Activated T-helper 17 cell treated with anti-CD3 and anti-CD28 coated beads, Interleukin-2, amount 50 U/mL, for 72 hours (primary cell): Measurements from ENCODE around the gene BECN2. TPM values are rescaled to one million over a fixed set of nuclear protein-coding genes. Genes with fewer than 3 reads are reported as not detected.

Experiments
- ATAC-seq: fragments of 150-1000 bp; cut with Tn5 transposase; replicated peaks from 2 replicates; pipeline ENCODE4 v1.10.0; 2021; ENCODE audit warnings: mild to moderate bottlenecking, moderate library complexity
- H3K27ac Mint-ChIP-seq: one replicate; pipeline ENCODE4 v1.8.0; 2022; ENCODE audit warnings: mixed read lengths
- H3K27me3 Mint-ChIP-seq: one replicate; pipeline ENCODE4 v1.8.0; 2022; ENCODE audit warnings: mixed read lengths
- H3K36me3 Mint-ChIP-seq: one replicate; pipeline ENCODE4 v1.8.0; 2022; ENCODE audit warnings: low read depth, mild to moderate bottlenecking, mixed read lengths
- H3K4me1 Mint-ChIP-seq: one replicate; pipeline ENCODE4 v1.8.0; 2022; ENCODE audit warnings: mixed read lengths
- H3K4me3 Mint-ChIP-seq: one replicate; pipeline ENCODE4 v1.8.0; 2022; ENCODE audit warnings: mild to moderate bottlenecking, mixed read lengths
- H3K9me3 Mint-ChIP-seq: one replicate; pipeline ENCODE4 v1.8.0; 2022; ENCODE audit warnings: mixed read lengths
- total RNA-seq, 2 donors: library from RNA; stranded (reverse); gene quantifications; one replicate each; pipeline ENCODE4 v1.2.3, GENCODE V29; 2022

BECN2 gene
- total RNA-seq, 2 donors from 2014 or later, result not detected

DNA sequence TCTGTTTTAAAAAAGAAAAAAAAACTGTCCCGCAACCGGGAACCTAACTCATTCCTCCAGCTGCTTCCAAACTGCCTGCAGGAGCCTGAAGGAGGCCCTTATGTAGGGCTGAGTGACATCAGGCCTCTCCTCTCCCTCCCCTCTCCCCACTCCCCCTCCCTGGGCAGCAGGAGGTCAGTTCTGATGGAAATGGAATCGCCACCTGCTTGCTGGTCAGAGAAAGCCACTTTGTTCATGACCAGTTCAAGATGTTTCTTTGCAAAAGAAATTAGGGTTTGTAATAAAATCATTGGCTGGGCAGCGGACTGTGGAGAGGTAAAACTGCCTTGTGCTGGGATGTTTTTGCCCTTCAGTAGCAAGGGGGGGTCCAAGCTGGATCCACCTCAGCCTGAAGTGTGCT lies 41.5 kb downstream of the BECN2 start, which contains the start of gene MAP1LC3C:
TSS of gene MAP1LC3C (minus strand) at position 73 of the 400 bp plus-strand sequence. CDS start 90 bp downstream, outside the sequence.
- no peaks in the 10 kb centered on the region for H3K9me3 Mint-ChIP-seq
- peak within 1 kb of the TSS; percentile 43 for H3K27ac Mint-ChIP-seq
- H3K27me3 Mint-ChIP-seq, result no peaks in the 10 kb centered on the region
- no peaks in the 10 kb centered on the region for H3K4me1 Mint-ChIP-seq
- H3K36me3 Mint-ChIP-seq, result no peaks in the 10 kb centered on the region
- peak within 1 kb of the TSS; percentile 60 for H3K4me3 Mint-ChIP-seq
- ATAC-seq, result no peak

DNA sequence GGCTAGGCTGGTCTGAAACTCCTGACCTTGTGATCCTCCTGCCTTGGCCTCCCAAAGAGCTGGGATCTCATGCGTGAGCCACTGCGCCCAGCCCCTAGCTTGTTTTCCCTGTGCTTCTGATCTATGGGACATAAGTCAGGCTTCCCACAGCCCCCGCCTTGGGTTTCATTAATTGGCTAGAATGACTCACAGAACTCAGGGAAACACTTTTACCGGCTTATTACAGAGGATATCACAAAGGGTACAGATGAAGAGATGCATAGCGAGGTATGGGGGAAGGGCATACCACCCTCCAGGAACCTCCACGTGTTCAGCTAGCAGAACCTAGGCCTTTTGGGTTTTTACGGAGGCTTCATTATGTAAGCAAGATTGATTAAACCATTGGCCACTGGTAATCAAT lies 42.9 kb downstream of the BECN2 start:
- Mint-ChIP-seq H3K27ac (no peak overlapping the region), H3K9me3 (no peaks in the 10 kb centered on the region), H3K4me3 (no peak overlapping the region), H3K27me3 (no peaks in the 10 kb centered on the region), H3K4me1 (no peaks in the 10 kb centered on the region), H3K36me3 (no peaks in the 10 kb centered on the region)
- no peak for ATAC-seq

DNA sequence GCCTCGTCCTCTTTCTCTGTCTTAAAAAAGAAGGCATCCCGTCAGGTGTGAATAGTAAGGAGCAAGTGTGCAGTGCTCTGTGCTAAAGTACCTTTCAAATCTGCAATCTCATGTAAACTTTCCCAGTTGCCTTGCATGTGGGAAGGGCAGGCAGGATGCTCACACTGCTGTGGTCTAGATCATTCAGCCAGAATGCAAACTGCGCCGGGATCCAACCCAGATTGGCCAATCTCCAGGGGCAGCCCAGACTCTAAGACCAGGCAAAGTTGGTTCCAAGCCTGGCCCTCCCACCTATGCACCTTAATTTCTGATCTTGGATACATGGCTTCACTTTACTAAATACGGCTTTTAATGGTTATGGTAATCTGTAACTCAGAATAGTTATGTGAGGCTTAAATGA lies 44.5 kb downstream of the BECN2 start:
- Mint-ChIP-seq H3K4me3 (no peak overlapping the region), H3K9me3 (no peaks in the 10 kb centered on the region), H3K27ac (no peak overlapping the region), H3K4me1 (no peaks in the 10 kb centered on the region), H3K27me3 (no peaks in the 10 kb centered on the region), H3K36me3 (no peaks in the 10 kb centered on the region)
- no peak for ATAC-seq

DNA sequence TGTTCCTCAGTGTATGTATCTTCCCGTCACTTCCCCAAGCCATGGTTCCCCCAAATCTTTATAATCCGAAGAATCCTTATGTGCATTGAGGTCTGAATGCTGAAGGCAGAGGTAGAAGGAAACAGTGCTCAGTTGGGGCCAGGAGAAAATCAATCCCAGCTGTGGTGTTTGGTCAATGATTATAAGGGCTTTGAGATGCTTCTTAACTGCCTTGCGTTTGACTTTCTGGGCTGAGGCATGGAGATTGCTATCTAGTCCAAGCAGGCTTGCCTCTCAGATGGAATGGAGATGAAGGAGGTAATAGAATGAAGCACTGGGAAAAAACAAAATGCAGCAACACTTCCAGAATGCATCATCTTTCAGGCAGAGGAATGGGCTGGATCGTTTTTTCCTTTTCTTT lies 44.9 kb downstream of the BECN2 start:
- Mint-ChIP-seq H3K4me1 (no peaks in the 10 kb centered on the region), H3K36me3 (no peaks in the 10 kb centered on the region), H3K4me3 (no peak overlapping the region), H3K27ac (no peak overlapping the region), H3K9me3 (no peaks in the 10 kb centered on the region), H3K27me3 (no peaks in the 10 kb centered on the region)
- no peak for ATAC-seq

DNA sequence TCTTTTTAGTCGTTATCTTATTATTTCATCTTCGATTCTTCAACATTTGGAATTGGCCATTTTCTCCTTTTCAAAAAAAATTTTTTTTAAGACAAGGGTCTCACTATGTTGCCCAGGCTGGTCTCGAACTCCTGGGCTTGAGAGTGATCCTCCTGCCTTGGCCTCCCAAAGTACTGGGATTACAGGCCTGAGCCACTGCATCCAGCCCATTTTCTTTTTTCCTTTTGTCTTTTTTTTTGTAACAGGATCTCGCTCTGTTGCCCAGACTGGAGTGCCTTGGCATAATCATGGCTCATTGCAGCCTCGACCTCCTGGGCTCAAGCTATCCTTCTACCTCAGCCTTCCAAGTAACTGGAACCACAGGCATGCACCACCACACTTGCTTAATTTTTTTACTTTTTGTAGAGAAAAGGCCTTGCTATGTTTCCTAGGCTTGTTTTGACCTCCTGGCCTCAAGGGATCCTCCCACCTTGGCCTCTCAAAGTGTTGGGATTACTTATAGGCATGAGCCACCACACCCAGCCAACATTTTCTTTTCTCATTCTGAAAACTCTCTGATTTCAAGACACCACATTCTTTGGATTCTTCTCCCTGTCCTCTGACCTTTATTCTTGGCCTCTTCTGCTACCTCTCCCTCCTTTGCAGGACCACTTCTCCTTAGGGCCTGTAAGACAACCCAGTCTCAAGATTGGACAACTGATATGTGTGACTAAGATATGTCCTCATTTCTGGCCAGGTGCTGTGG lies 47.4 kb downstream of the BECN2 start:
- no peak for ATAC-seq
- H3K4me1 Mint-ChIP-seq, result no peaks in the 10 kb centered on the region
- H3K27ac Mint-ChIP-seq, result no peak overlapping the region
- no peak overlapping the region for H3K4me3 Mint-ChIP-seq
- no peaks in the 10 kb centered on the region for H3K36me3 Mint-ChIP-seq
- no peaks in the 10 kb centered on the region for H3K9me3 Mint-ChIP-seq
- H3K27me3 Mint-ChIP-seq, result no peaks in the 10 kb centered on the region

DNA sequence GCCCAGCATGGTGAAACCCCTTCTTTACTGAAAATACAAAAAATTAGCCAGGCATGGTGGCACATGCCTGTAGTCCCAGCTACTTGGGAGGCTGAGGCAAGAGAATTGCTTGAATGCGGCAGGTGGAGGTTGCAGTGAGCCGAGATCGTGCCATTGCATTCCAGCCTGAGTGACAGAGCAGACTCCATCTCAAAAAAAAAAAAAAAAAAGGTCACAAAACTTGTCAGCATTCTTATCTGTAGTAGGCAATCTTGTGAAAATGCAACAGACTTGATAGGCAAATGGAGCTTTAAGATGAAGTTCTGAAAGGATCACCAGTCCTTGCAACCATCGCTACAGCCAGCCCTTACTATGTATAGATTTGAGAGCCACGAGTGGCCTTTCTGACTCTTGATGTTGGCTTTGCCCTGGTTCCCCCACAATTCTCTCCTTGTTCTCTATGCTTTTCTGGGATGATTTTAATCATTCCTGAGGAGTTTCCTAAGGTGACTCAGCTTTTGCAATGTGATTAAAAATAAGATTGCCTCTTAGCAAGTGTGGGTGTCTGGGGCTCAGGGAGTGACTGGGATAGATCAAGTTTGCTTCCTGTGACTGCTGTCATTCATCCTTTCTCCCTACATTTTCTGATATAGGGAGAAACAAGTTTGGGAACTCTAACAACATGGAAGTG lies 48.4 kb downstream of the BECN2 start:
- Mint-ChIP-seq H3K27me3 (no peaks in the 10 kb centered on the region), H3K9me3 (no peaks in the 10 kb centered on the region), H3K4me3 (no peak overlapping the region), H3K36me3 (no peaks in the 10 kb centered on the region), H3K27ac (no peak overlapping the region), H3K4me1 (no peaks in the 10 kb centered on the region)
- ATAC-seq, result no peak

DNA sequence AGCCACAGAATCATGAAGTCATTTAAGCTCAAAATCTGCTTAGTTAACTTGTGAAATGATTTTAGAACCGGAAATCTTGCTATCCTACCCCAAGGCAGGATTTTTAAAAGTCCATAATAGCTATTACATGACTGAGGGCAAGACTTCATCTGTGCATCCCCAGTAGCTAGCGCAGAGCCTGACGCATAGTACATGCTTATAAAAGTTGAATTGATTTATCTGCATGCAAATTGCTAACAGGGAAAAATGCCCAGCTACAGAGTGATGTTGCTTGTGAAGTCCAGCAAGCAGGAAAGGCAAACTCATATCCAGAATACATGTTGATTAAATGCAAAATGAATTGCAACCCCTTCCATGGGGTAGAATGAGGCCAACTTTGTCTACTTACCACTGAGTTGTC lies 49.4 kb downstream of the BECN2 start:
- H3K4me1 Mint-ChIP-seq, result no peaks in the 10 kb centered on the region
- H3K27me3 Mint-ChIP-seq, result no peaks in the 10 kb centered on the region
- no peaks in the 10 kb centered on the region for H3K36me3 Mint-ChIP-seq
- H3K27ac Mint-ChIP-seq, result no peak overlapping the region
- H3K9me3 Mint-ChIP-seq, result no peaks in the 10 kb centered on the region
- no peak for ATAC-seq
- H3K4me3 Mint-ChIP-seq, result no peak overlapping the region

Other genes with a start within 250 kb of the BECN2 start
- 10 to 100 TPM; 32.3 to 50.2 TPM for gene EXO1, start 109.6 kb upstream of the BECN2 start, total RNA-seq
- not detected for gene MAP1LC3C, start 41.3 kb downstream of the BECN2 start, total RNA-seq